Activated T-cell treated with anti-CD3 and anti-CD28 coated beads for 24 hours (primary cell): ENCODE measurements around the gene GMEB2.

Experiments
- DNase-seq: peaks from one replicate; pipeline ENCODE4 v3.0.0-alpha.2; 2020; ENCODE audit warnings: low read depth

The GMEB2 gene

DNA sequence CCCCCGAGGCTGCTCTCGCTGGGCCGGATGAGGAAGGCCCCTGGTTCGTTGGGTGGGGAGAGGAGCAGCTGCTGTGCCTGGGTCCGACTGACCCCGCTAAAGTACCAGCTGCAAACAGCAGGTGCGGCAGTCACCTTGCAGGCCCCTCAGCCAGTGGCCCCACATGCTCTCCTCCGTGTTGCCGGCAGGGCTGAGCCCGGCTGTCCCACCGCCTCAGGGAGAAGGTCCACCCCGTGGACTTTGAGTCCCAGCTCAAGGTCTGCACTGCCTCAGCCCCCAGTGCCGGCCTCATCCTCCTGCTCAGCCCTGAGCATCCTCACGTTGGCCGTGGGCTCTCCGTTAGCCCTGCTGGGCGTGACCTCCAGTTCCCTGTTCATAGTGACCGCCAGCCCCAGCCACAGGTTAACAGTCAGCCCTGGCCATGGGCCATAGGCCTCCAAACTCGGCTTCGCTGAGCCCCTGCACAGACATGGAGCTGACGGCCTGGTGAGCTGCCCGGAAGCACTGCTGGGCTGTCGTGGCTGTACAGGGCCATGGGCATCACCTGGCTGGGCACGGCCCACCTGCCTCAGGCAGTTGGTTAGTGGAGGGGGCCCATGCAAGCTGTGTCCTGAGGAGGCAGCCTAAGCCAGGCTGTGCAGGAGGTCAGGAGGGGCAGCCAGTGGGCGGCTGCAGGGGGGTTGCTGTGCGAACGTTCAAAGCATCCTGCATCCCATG lies 82.5 kb downstream of the GMEB2 start:
- DNase-seq, result no peak

DNA sequence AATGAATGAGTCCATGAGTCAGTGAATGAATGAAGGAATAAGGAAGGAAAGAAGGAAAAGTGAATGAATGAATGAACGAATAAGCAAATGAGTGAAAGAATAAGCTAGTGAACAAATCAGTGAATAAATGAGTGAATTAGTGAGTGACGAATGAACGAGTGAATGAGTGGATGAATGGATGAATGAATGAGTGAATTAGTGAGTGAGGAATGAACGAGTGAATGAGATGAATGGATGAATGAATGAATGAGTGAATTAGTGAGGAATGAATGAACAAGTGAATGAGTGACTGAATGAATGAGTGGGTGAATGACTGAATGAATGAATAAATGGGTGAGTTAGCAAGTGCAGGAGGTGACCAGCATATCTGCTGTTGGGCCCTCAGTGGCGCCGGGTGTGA lies 83.2 kb downstream of the GMEB2 start:
- DNase-seq, result no peak

DNA sequence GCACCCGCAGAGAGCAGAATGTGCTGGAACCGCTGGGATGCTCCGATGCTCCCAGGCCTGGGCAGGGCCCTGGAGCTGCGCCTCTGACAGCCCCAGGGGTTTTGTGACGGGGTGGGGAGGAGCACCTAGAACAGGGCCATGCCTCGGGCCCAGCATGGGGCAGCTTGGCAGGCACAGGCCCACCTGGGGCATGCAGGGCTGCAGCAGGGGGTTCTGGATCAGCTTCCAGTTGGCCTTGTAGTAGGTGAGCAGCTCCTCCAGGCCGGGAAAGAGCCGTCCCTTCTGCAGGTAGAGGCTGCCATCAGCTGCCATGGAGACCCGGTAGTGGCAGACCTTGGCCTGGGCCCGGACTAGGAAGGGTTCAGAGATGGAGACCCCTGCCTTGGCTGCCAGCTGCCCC lies 83.8 kb downstream of the GMEB2 start:
- no peak for DNase-seq

DNA sequence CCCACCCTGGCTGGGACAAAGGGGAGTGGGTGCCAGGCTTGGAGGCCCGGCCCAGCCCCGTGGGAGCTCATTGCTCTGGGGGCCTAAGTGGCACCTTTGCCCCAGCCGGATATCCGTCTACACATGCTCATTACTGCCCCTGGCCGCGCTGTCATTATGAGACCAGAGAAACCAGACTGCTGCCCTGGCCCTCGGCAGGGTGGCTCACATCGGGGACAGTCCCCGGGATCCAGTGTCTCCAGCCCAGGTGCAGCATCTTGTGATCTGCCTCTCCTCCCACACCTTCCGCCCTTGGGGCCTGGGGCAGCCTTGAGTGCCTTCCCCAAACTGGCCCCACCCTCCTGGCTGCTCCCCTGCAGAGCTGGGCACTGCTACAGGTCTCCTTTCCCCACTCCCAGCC lies 84.2 kb downstream of the GMEB2 start:
- no peak for DNase-seq

DNA sequence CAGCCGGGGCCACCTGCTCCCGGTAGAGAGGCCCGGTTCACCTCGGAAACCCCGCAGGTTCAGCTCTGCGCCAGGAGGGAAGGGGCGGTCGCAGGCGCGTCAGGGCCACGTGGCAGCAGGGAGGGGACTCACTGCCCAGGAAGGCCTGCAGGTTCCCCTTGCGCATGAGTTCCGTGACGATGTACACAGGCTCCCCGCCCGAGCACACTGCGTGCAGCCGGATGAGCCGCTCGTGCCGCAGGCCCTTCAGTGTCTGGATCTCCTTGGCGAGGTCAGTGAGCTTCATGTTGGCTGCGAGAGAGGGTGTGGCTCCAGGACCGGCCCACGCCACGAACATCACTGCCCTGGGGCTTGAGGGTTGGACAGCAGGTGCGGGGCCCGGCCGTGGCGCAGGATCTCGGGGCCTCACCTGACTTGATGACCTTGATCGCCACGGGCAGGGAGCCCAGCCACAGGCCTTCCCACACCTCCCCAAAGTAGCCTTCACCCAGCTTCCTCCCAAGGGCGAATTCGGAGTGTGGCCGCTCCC lies 84.8 kb downstream of the GMEB2 start:
- no peak for DNase-seq

DNA sequence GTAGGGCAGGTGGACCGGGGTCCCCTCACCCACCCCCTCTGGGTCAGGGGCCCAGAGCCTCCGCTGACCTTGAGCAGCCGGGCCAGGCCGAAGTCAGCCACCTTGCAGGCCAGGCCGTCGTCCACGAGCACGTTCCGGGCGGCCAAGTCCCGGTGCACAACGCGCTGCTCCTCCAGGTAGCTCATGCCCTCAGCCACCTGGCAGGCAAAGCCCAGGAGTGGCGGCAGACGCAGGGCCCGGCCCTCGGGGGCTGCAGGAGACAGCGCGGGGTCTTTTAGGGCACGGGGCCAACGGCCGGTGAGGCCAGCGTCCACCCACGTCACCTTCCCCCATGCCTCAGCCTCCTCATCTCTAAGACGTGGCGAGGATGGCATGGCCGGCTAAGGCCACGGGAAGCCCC lies 85.5 kb downstream of the GMEB2 start:
- DNase-seq, result no peak

DNA sequence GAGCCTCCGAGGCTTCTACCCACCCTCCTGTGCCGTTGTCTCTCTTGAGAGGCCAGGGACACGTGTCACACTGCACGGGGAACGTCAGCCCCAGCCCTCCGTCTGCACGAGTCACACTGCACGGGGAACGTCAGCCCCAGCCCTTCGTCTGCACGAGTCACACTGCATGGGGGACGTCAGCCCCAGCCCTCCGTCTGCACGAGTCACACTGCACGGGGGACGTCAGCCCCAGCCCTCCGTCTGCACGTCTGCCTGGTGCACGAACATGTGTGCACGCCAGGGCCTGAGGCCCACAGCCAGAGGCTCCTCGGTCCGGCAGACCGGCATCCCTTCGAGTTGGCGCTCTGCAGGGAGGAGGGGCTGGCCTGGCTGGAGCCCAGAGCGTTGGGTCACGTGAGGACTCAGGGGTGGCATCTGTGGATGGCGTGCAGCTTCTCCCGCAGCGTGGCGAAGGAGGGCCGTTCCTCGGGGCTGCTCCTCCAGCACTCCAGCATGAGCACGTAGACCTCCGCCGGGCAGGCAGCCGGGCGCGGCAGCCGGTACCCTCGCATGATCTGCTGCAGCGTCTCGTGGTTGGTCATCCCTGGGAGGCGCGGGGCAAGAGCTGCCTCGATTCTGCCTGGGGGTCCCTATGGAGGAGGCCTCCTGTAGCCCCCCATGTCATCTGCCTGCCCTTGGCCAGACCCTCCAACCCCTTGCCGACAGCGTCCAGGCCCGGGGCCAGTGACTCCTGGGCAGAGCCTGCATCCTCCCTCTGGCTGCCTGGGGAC lies 86.3 kb downstream of the GMEB2 start:
- DNase-seq, result no peak

DNA sequence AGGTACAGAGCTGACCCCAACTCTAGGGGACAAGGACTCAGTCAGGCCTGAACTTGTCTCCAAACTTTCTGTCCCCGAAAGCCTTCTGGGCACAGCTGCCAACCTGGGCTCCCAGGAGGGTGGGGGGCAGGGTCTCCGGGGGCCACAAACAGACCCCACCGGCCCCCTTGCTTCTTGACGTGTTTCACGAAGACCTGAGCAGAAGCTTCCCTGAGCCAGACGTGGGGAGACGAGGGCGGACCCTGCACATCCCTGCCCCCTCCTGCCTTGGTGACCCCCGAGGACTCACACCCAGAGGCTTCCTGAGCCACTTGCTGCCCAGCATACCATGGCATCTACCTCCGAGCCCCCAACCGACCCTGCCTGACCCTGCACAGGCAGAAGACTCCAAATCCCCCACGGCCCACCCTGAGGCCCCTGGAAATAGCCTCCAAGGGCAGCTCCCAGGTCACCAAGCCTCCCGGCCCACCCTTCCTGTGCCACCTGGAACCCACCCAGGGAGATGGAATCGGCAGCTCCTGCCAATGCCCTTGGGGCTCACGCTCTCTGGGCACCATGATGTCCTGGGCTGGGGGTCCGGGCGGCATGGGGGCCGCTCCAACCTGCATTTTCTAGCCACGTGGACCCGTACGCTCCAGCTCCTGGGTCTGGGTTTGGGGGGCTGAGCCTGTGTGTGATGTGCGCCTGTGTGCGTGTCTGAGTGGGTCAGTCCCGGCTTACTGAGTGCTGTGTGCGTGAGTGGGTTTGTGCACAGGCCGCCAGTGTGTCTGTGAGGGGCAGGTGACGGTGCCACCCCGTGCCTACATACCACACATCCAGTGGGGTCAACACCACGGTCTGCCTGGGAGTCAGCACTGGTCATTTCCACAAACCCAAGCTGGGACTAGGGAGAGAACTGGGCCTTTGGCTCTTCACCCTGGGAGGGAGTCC lies 87.2 kb downstream of the GMEB2 start:
- no peak for DNase-seq

DNA sequence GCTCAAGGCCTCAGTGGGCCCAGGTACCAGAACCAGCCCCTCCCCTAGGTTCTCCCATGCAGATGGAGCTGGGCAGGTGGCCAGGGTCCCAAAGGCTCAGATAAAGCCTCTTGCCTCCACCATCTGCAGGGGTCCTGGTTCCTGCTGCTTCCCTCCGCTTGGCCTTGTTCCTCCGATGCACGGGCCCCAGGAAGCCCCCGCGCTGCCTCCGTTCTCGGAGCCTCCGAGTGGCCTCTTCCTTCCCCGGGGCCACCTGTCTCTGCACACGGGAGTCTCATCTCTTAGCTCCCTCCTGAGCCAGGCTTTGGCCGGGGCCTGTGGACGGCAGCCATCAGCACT lies 87.8 kb downstream of the GMEB2 start:
- no peak for DNase-seq

DNA sequence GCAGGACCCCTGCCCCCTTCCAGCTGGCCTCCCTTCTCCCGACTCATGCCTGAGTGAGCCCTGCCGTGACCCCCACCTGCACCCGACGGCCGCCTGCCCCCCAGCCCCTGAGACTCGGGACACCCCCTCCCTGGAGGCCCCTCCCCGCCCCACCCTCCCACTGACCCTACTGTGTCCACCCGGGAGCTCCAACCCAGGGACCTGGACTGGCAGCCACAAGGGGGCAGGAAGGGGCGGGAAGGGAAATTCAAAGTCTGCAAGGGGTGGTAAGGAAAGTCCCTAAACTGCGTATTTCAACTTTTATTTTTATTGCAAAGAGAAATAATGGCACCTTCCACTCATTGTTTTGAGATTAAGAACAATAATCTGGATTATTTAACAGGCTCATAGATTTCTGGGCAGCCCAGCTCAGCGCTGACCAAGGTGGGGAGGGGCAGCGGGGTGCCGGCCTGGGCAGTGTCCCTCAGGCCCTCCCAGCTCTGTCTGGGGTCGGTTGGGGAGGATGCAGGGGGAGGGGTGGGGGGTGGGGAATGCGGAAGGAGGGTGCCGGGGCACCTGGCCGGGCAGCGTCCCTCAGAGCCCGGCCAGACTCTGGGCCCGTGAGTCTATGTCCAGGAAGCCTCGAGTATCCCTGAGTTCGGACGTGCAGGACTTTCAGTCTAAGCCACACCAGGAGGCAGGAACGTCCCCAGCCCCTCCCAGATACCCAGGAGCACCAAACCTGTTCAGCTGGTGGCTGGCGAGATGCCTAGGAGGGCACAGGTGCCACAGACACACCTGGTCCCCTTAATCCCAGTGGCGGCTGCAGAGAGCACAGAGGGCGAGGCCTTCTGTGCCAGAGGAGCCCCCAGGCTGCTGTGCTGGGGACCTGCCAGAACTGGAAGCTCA lies 88.5 kb downstream of the GMEB2 start:
- no peak for DNase-seq
